ENCODE results near the gene OR11H6. TPM values are rescaled to one million over a fixed set of nuclear protein-coding genes. Genes with fewer than 3 reads are reported as not detected.
"Not testable (repeated sequence)": the region's sequence is repeated elsewhere in the genome, so short reads cannot be mapped to it uniquely, and the experiment has no call there.

OR11H6 gene
- total RNA-seq, 1 donor from 2014 or later = not detected

DNA sequence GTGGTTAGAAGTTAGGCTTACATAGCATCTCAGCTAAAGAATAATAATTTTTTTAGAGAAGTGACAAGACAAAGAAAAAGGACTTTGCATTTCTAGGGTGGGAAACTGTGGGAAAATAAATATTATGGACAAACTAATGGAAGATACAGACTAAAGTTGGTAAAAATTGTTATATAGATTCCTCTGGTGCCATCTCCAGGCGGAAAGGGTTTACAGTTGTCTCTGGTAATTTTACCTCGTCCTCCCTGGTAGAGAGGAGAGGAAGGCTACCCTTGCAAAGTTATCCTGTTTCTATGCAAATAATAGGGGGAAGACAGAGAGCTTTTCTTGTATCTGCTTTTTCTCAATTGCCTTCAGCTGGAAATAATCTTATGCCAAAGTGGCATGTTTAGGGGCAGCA lies 27.6 kb upstream of the OR11H6 start:
- no peak for ATAC-seq
- no peaks in the 10 kb centered on the region for H3K36me3 ChIP-seq
- H3K4me3 ChIP-seq = no peak overlapping the region
- H3K27me3 ChIP-seq = no peaks in the 10 kb centered on the region
- TF ChIP-seq, protein P1, sequence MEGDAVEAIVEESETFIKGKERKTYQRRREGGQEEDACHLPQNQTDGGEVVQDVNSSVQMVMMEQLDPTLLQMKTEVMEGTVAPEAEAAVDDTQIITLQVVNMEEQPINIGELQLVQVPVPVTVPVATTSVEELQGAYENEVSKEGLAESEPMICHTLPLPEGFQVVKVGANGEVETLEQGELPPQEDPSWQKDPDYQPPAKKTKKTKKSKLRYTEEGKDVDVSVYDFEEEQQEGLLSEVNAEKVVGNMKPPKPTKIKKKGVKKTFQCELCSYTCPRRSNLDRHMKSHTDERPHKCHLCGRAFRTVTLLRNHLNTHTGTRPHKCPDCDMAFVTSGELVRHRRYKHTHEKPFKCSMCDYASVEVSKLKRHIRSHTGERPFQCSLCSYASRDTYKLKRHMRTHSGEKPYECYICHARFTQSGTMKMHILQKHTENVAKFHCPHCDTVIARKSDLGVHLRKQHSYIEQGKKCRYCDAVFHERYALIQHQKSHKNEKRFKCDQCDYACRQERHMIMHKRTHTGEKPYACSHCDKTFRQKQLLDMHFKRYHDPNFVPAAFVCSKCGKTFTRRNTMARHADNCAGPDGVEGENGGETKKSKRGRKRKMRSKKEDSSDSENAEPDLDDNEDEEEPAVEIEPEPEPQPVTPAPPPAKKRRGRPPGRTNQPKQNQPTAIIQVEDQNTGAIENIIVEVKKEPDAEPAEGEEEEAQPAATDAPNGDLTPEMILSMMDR (IDR thresholded peaks at IDR 0.05) = no peak
- no peaks in the 10 kb centered on the region for H3K9me3 ChIP-seq
- H3K4me1 ChIP-seq = no peaks in the 10 kb centered on the region
- intact Hi-C loops (cut with DNase I) = no loop called here
- H3K27ac ChIP-seq = no peak overlapping the region
- DNase-seq = no peak

DNA sequence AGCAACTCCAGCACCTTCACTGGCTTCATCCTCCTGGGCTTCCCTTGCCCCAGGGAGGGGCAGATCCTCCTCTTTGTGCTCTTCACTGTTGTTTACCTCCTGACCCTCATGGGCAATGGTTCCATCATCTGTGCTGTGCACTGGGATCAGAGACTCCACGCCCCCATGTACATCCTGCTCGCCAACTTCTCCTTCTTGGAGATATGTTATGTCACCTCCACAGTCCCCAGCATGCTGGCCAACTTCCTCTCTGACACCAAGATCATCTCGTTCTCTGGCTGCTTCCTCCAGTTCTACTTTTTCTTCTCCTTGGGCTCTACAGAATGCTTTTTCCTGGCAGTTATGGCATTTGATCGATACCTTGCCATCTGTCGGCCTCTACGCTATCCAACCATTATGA lies 26.1 kb upstream of the OR11H6 start:
- Histone ChIP-seq H3K4me3 (no peak overlapping the region), H3K27me3 (no peaks in the 10 kb centered on the region), H3K4me1 (no peaks in the 10 kb centered on the region), H3K9me3 (no peaks in the 10 kb centered on the region), H3K27ac (no peak overlapping the region), H3K36me3 (no peaks in the 10 kb centered on the region)
- ATAC-seq (peak; percentile 94), DNase-seq (peak; percentile 64)
- TF ChIP-seq, protein P1 (IDR thresholded peaks at IDR 0.05) = no peak
- intact Hi-C loops (cut with DNase I) = no loop called here

DNA sequence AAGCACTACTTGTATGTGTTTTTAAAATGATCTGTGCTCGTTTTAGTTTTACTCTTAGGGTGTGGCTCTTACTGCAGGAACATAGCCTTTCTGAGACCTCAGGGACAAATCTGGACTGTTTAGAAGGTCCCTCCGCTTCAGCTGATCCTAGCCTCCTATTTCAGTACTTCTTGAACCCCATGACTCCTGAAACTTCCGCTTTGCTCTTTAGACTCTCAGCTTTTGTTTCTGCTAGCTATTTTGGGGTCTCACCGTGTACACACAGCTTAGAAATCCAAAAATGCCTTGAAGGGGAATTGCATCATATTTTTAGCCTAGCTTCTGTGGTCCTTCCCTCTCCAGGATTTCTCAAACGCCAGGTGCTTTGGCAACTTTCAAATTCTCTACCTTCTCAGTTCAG lies 24.5 kb upstream of the OR11H6 start:
- no peak overlapping the region for H3K27ac ChIP-seq
- H3K36me3 ChIP-seq = no peaks in the 10 kb centered on the region
- intact Hi-C loops (cut with DNase I) = no loop called here
- H3K9me3 ChIP-seq = no peaks in the 10 kb centered on the region
- TF ChIP-seq, protein P1 (IDR thresholded peaks at IDR 0.05) = no peak
- H3K4me1 ChIP-seq = no peaks in the 10 kb centered on the region
- H3K4me3 ChIP-seq = no peak overlapping the region
- ATAC-seq = no peak
- H3K27me3 ChIP-seq = no peaks in the 10 kb centered on the region
- DNase-seq = no peak

DNA sequence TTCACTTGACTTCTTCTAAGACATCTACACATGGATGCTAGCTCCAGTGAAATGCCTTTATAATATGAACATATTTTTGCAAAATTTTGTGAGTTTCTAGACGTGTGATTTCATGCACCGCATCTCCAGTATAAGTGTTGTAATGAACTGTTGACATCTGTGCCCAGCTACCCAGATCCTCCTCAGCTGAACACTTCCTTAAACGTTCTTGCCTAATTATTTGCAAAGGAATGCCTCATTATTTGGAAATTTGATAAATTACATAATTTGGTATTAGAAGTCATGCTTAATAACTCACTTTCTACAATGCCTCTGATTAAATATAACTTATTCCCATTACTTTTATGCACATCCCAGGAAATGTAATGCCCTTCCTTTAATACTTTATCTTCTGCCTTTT lies 18.8 kb upstream of the OR11H6 start:
- peak; percentile 46 for ATAC-seq
- intact Hi-C loops (cut with DNase I) = no loop called here

DNA sequence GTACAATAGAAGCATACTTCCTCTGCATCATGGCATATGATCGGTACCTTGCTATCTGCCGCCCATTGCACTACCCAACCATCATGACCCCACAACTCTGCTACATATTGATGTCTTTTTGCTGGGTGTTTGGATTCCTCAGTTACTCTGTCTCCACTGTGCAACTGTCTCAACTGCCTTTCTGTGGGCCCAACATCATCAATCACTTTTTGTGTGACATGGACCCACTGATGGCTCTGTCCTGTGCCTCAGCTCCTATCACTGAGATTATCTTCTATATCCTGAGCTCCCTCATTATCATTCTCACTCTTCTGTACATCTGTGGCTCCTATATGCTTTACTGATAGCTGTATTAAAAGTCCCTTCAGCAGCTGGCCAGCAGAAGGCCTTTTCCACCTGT lies 13.9 kb upstream of the OR11H6 start:
- intact Hi-C loops (cut with DNase I) = no loop called here
- no peak overlapping the region for H3K4me3 ChIP-seq
- H3K4me1 ChIP-seq = no peaks in the 10 kb centered on the region
- H3K27me3 ChIP-seq = no peaks in the 10 kb centered on the region
- H3K36me3 ChIP-seq = no peaks in the 10 kb centered on the region
- H3K27ac ChIP-seq = no peak overlapping the region
- ATAC-seq (no peak), DNase-seq (no peak)
- TF ChIP-seq, protein P1 (IDR thresholded peaks at IDR 0.05) = no peak
- H3K9me3 ChIP-seq = no peaks in the 10 kb centered on the region

More for the DNA sequence above, 18.8 kb upstream of the OR11H6 start:
- no peaks in the 10 kb centered on the region for H3K36me3 ChIP-seq
- H3K27me3 ChIP-seq = no peaks in the 10 kb centered on the region
- no peak overlapping the region for H3K27ac ChIP-seq
- no peak overlapping the region for H3K4me3 ChIP-seq
- no peak for DNase-seq
- no peaks in the 10 kb centered on the region for H3K4me1 ChIP-seq
- TF ChIP-seq, protein P1 (IDR thresholded peaks at IDR 0.05) = no peak
- no peaks in the 10 kb centered on the region for H3K9me3 ChIP-seq

DNA sequence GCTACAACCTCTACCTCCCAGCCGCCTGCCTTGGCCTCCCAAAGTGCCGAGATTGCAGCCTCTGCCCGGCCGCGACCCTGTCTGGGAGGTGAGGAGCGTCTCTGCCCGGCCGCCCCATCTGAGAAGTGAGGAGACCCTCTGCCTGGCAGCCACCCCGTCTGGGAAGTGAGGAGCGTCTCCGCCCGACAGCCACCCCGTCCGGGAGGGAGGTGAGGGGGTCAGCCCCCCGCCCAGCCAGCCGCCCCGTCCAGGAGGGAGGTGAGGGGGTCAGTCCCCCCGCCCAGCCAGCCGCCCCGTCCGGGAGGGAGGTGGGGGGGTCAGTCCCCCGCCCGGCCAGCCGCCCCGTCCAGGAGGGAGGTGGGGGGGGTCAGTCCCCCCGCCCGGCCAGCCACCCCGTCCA lies 11.1 kb upstream of the OR11H6 start:
- H3K9me3 ChIP-seq; H3K36me3 ChIP-seq; H3K27me3 ChIP-seq; DNase-seq; ATAC-seq; intact Hi-C loops (cut with DNase I); H3K4me3 ChIP-seq; H3K27ac ChIP-seq; H3K4me1 ChIP-seq: not testable (repeated sequence)

All from upper lobe of right lung (tissue), 1 donor.